Limb (tissue), 2 donors: ENCODE results near the gene CHCHD1.
"Not testable (repeated sequence)": the region's sequence is repeated elsewhere in the genome, so short reads cannot be mapped to it uniquely, and the experiment has no call there.

Experiments
- DNase-seq, 2 donors: peaks; one replicate each; pipeline ENCODE4 v3.0.0-alpha.2; 2016; ENCODE audit errors: extremely low spot score in 2 of 2

The CHCHD1 gene

GRCh38 chr10:73791871-73792400, 10.1 kb downstream of the CHCHD1 start:
- no peak for DNase-seq

GRCh38 chr10:73793456-73793855, 11.6 kb downstream of the CHCHD1 start:
- no peak for DNase-seq

- DNase-seq, result not testable (repeated sequence)
These were observed 13.6 kb downstream of the CHCHD1 start for GRCh38 chr10:73795491-73795890.

- DNase-seq, result not testable (repeated sequence)
These were observed 14.2 kb downstream of the CHCHD1 start for GRCh38 chr10:73796035-73796434.

GRCh38 chr10:73796766-73797165, 14.9 kb downstream of the CHCHD1 start:
- no peak for DNase-seq

GRCh38 chr10:73797324-73798025, 15.6 kb downstream of the CHCHD1 start:
- no peak for DNase-seq

GRCh38 chr10:73798087-73798486, 16.2 kb downstream of the CHCHD1 start:
- no peak for DNase-seq

GRCh38 chr10:73798927-73799560, 17.2 kb downstream of the CHCHD1 start:
- DNase-seq, result no peak

GRCh38 chr10:73799899-73800559, 18.2 kb downstream of the CHCHD1 start:
- DNase-seq, result no peak

- DNase-seq, result no peak
These were observed 18.9 kb downstream of the CHCHD1 start for GRCh38 chr10:73800560-73801252.

GRCh38 chr10:73801253-73801590, 19.4 kb downstream of the CHCHD1 start:
- no peak for DNase-seq

GRCh38 chr10:73802276-73802991, 20.6 kb downstream of the CHCHD1 start:
- no peak for DNase-seq

- DNase-seq, result no peak
These were observed 21.9 kb downstream of the CHCHD1 start for GRCh38 chr10:73803680-73804286.

GRCh38 chr10:73806176-73806950, 24.5 kb downstream of the CHCHD1 start:
- no peak for DNase-seq

GRCh38 chr10:73807471-73807870, 25.6 kb downstream of the CHCHD1 start:
- no peak for DNase-seq

GRCh38 chr10:73808021-73808815, 26.4 kb downstream of the CHCHD1 start:
- no peak for DNase-seq

- no peak for DNase-seq
These were observed 27.4 kb downstream of the CHCHD1 start for GRCh38 chr10:73809061-73809818.

- DNase-seq, result no peak
These were observed 28.5 kb downstream of the CHCHD1 start for GRCh38 chr10:73810358-73810734.
